Vagina (tissue), 2 donors: Measurements from ENCODE around the gene UTP25. TPM values are rescaled to one million over a fixed set of nuclear protein-coding genes. Genes with fewer than 3 reads are reported as not detected.

Experiments used
- DNase-seq, 2 donors: peaks; one replicate each; pipeline ENCODE4 v3.0.0-alpha.2; 2017; ENCODE audit errors: extremely low spot score in 2 of 2
- H3K27ac ChIP-seq: fragments of 200-600 bp; sonication (generic); one replicate; pipeline ENCODE4 v1.5.1; 2019
- H3K27me3 ChIP-seq: fragments of 200-600 bp; sonication (generic); one replicate; pipeline ENCODE4 v1.5.1; 2019
- H3K36me3 ChIP-seq, 2 donors: fragments of 200-600 bp; sonication (generic); one replicate each; pipeline ENCODE4 v1.5.1; 2017 to 2019
- H3K4me1 ChIP-seq: fragments of 200-600 bp; sonication (generic); one replicate; pipeline ENCODE4 v1.5.1; 2019
- H3K4me3 ChIP-seq, 2 donors: fragments of 200-600 bp; sonication (generic); 1 replicate in 1 of 2; 2 replicates in 1 of 2; pipeline ENCODE4 v1.5.1; 2016 to 2019
- H3K9me3 ChIP-seq: fragments of 200-600 bp; sonication (generic); one replicate; pipeline ENCODE4 v1.5.1; 2019
- POLR2A ChIP-seq, 2 donors: fragments of 450-650 bp; IDR thresholded peaks; one replicate each; pipeline ENCODE4 v1.6.1; 2017; ENCODE audit warnings: antibody characterized with exemption in 2 of 2, mild to moderate bottlenecking in 2 of 2, moderate library complexity in 2 of 2
- POLR2AphosphoS5 ChIP-seq, 2 donors: sonication (generic); formaldehyde crosslinking; IDR thresholded peaks; one replicate each; pipeline ENCODE4 v1.9.0; 2017; ENCODE audit warnings: antibody characterized with exemption in 2 of 2, mild to moderate bottlenecking in 2 of 2, low read depth in 1 of 2; ENCODE audit not compliant: insufficient read depth in 1 of 2
- intact Hi-C: fragments of 100-400 bp; cut with DNase I; formaldehyde crosslinking; loops from one replicate; pipeline ENCODE4 v1.15.1; 2023
- total RNA-seq: library from RNA; depleted of rRNA; stranded (reverse); fragments of >200 nt; gene quantifications from one replicate; pipeline ENCODE4 v1.2.3, GENCODE V29; 2016
- TF ChIP-seq, protein P1 (sequence below), 3 experiments: fragments of 450-650 bp in 2 of 3; fragments of 200-600 bp in 1 of 3; sonication (generic) in 1 of 3; IDR thresholded peaks; one replicate each; pipeline ENCODE4 v1.5.1; 2017 to 2019; ENCODE audit warnings: antibody characterized with exemption in 3 of 3, mild to moderate bottlenecking in 2 of 3, moderate library complexity in 2 of 3

Gene UTP25
- total RNA-seq, 1 donor from 2014 or later: 5.9 TPM

DNA sequence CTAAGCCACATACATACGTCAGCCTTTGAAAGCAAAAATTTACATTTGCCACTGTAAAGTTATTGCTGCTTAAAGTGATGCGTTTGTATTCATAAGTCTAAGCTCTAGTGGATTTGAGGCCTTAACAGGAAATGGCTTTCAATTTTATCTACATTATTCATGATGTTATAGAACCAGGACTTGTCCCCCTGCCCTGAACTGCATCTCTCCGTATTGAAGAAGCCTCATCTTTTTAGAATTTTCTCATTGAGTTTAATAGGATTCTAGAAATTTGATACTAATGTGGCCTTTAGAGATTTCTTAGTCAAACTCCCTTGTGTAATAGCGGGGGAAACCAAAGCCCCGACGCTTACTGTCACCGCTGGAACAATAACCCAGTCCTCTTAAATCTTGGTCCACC, 9.9 kb downstream of the UTP25 start:
- no peak overlapping the region for H3K4me3 ChIP-seq
- DNase-seq: no peak

DNA sequence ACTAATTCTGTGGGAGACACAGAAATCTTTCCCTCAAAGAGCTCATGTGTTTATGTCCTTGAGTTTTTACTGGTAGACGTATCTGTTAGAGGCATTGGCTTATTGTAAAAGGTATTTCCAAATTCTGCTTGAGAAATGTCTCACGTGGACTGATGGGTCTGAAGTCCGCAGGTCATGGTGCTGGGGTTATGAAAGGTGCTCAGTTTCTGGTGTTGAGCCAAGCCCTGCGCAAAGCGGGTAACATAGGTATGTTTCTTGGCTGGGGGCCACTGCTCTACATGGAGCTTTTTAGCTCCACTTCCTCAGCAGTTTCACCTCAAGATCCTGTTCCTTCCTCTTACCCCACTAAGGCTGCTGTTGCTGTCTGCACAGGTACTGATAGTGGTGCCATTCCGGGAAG, 10.8 kb downstream of the UTP25 start:
- Histone ChIP-seq H3K27me3 (no peaks in the 10 kb centered on the region), H3K36me3 (peaks cover 0 to 82% of the 10 kb centered on the region in 2 donors), H3K4me3 (no peak overlapping the region), H3K27ac (no peak overlapping the region), H3K9me3 (no peaks in the 10 kb centered on the region), H3K4me1 (no peaks in the 10 kb centered on the region)
- no peak for DNase-seq
- TF ChIP-seq POLR2AphosphoS5 (IDR thresholded peaks at IDR 0.05; ENCODE audit: insufficient read depth in 1 of 2, low read depth in 1 of 2): no peak
- TF ChIP-seq, protein P1, sequence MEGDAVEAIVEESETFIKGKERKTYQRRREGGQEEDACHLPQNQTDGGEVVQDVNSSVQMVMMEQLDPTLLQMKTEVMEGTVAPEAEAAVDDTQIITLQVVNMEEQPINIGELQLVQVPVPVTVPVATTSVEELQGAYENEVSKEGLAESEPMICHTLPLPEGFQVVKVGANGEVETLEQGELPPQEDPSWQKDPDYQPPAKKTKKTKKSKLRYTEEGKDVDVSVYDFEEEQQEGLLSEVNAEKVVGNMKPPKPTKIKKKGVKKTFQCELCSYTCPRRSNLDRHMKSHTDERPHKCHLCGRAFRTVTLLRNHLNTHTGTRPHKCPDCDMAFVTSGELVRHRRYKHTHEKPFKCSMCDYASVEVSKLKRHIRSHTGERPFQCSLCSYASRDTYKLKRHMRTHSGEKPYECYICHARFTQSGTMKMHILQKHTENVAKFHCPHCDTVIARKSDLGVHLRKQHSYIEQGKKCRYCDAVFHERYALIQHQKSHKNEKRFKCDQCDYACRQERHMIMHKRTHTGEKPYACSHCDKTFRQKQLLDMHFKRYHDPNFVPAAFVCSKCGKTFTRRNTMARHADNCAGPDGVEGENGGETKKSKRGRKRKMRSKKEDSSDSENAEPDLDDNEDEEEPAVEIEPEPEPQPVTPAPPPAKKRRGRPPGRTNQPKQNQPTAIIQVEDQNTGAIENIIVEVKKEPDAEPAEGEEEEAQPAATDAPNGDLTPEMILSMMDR (IDR thresholded peaks at IDR 0.05): no peak
- TF ChIP-seq POLR2A (IDR thresholded peaks at IDR 0.05): no peak
- intact Hi-C loops: no loop called here

More for the DNA sequence above, 9.9 kb downstream of the UTP25 start:
- no peaks in the 10 kb centered on the region for H3K4me1 ChIP-seq
- no peaks in the 10 kb centered on the region for H3K9me3 ChIP-seq
- peaks cover 0 to 82% of the 10 kb centered on the region in 2 donors for H3K36me3 ChIP-seq
- intact Hi-C loops: no loop called here
- no peaks in the 10 kb centered on the region for H3K27me3 ChIP-seq
- H3K27ac ChIP-seq: no peak overlapping the region
- TF ChIP-seq POLR2A (IDR thresholded peaks at IDR 0.05) (no peak), POLR2AphosphoS5 (IDR thresholded peaks at IDR 0.05; ENCODE audit: insufficient read depth in 1 of 2, low read depth in 1 of 2) (no peak)
- TF ChIP-seq, protein P1 (IDR thresholded peaks at IDR 0.05): no peak

DNA sequence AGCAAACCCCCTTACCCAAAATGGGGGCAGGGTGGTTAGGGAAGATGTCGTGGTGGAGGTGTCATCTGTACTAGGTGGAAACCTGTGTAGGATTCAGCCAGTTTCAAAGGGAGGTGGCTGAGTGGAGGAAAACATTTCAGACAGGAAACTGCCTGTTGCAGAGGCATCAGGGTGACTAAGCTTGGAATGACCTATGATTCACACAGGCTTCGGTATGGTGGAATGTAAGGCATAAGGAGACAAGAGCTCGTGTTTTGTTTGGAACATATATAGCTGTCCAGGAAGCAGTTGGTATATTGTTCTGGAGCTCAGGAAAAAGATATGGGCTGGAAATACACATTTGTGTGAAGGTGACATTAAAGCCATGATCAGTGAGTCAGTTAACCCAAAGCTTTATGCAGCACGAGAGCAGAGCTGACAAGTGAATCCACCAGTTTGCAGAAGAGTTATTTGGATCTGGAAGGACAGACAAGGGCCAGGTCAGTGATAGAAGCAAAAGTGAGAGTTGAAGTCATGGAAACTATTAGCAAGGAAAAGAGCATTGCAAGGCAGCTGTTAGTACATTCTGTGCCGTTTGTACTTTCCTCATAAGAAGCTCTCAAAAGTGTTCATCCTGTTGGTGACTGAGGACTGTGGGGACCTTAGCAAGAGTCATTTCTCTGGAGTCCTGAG, 12.2 kb downstream of the UTP25 start:
- intact Hi-C loops: no loop called here
- no peaks in the 10 kb centered on the region for H3K9me3 ChIP-seq
- no peaks in the 10 kb centered on the region for H3K4me1 ChIP-seq
- H3K36me3 ChIP-seq: peaks cover 0 to 74% of the 10 kb centered on the region in 2 donors
- no peak for TF ChIP-seq POLR2A (IDR thresholded peaks at IDR 0.05)
- peak in 1 of 2 donors; percentile 66 for TF ChIP-seq POLR2AphosphoS5 (IDR thresholded peaks at IDR 0.05; ENCODE audit: insufficient read depth in 1 of 2, low read depth in 1 of 2)
- peak overlapping the region; percentile 36 for H3K27ac ChIP-seq
- DNase-seq: no peak
- H3K4me3 ChIP-seq: no peak overlapping the region
- H3K27me3 ChIP-seq: no peaks in the 10 kb centered on the region

DNA sequence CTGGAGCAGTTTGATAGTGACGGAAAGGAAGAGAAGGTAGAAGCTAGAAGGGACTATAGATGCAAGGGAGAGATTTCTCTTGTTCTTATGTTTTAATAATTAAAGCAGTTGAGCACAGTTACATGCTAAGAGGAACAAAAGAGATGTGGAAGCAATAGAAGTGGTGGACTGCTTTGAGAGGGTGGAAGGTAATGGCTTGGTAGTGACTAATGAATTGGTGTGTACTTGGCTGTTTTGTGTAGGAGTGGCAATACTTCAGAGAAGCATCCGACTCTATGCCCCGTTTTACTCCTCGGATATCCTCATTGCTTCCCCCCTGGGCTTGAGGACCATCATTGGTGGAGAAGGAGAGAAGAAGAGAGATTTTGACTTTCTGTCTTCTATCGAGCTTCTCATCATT, 12.8 kb downstream of the UTP25 start:
- H3K27ac ChIP-seq: no peak overlapping the region
- H3K4me1 ChIP-seq: no peaks in the 10 kb centered on the region
- no peak for TF ChIP-seq POLR2A (IDR thresholded peaks at IDR 0.05)
- TF ChIP-seq POLR2AphosphoS5 (IDR thresholded peaks at IDR 0.05; ENCODE audit: insufficient read depth in 1 of 2, low read depth in 1 of 2): no peak
- TF ChIP-seq, protein P1 (IDR thresholded peaks at IDR 0.05): no peak
- H3K4me3 ChIP-seq: no peak overlapping the region
- peaks cover 0 to 70% of the 10 kb centered on the region in 2 donors for H3K36me3 ChIP-seq
- intact Hi-C loops: no loop called here
- H3K27me3 ChIP-seq: no peaks in the 10 kb centered on the region
- DNase-seq: no peak
- H3K9me3 ChIP-seq: no peaks in the 10 kb centered on the region

DNA sequence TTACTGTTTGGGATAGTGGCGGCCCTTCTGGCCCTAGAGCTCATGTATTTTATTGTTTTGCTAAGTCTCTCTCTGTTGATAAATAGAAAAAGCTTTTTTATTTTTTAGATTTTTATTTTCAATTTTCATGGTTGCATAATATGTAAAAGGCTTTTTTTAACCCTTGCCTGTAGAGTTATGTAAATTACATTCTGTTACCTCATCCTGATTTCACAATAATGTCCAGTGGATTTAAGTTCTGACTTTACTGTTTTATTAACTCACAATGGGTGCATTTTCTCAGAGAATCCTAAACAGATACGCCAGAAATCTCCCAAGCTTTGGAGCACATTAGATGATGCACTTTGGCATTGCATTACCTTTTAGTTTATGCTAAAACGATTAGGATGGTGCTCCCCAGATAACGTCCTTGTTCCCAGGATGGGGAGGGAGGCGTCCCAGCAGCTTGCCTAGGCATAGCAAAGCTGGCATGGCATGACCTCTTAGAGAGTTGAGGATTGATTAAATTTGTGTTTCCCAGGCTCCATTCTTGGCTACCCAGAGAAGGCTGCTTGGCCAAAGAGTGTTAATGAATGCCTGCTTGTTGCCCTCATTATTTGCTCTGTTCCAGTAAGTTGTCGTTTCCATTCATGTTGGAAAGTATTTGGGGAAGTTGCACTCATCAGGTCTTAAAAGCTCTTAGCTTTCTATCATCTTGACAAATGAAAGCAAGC, 17.1 kb downstream of the UTP25 start:
- H3K36me3 ChIP-seq: peaks cover 0 to 38% of the 10 kb centered on the region in 2 donors
- no peaks in the 10 kb centered on the region for H3K9me3 ChIP-seq
- H3K27me3 ChIP-seq: no peaks in the 10 kb centered on the region
- intact Hi-C loops: no loop called here
- no peaks in the 10 kb centered on the region for H3K4me1 ChIP-seq
- no peak overlapping the region for H3K4me3 ChIP-seq
- no peak for TF ChIP-seq POLR2AphosphoS5 (IDR thresholded peaks at IDR 0.05; ENCODE audit: insufficient read depth in 1 of 2, low read depth in 1 of 2)
- no peak for TF ChIP-seq POLR2A (IDR thresholded peaks at IDR 0.05)
- TF ChIP-seq, protein P1 (IDR thresholded peaks at IDR 0.05): no peak
- no peak for DNase-seq
- H3K27ac ChIP-seq: no peak overlapping the region
